ENCODE data around the gene TRIP10. TPM values are rescaled to one million over a fixed set of nuclear protein-coding genes. Genes with fewer than 3 reads are reported as not detected.

TRIP10 gene
- total and polyA plus RNA-seq, 2 of the 13 experiments (the other 11 are each of a cell fraction or from before 2014, with no cell fraction given), result 32.5 to 33.2 TPM

DNA sequence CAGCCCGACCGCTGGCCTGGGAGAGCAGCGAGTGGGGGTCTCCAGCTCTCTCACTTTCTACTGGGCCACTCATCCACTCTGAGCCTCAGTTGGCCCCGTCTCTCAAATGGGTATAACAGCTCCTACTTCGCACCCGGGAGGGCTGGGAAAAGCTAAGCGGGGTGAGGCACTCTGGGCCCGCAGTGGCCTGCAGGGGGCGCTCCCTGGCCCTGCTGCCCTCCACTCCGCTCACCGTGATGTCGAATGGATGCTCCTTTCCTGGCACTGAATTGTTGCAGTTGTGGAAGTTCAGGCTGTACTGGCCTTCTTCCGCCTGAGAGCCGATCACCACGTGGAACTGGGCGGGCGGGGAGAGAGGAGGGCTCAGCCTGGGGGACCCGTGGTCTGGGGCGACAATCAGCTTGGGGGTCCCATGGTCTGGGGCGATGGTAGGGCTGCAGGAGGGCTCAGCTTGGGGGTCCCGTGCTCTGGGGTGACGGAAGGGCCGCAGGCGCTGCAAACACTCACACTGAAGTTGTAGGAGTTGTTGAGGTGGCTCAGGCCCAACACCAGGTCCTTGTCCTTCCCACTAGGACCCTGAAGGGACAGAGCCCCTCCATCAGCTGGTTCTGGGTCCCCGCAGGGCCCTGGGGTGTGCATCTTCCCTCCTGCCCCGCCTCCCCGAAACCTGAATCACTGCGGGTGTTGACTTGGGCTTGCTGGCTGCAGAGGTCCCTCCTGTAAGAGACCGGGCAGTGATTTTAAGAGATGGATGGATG, 6.0 kb upstream of the TRIP10 start (continued):
- TF ChIP-seq ZFP1 (CRISPR knock-in tag; IDR thresholded peaks at IDR 0.05), result no peak
- no peak for TF ChIP-seq FOXP1 (IDR thresholded peaks at IDR 0.05)
- TF ChIP-seq FOXP1 (CRISPR knock-in tag; IDR thresholded peaks at IDR 0.05), result no peak
- 0 out of 2 replicates have a peak, but pooled peaks have one; percentile 7 for TF ChIP-seq ZNF768 (CRISPR knock-in tag; IDR thresholded peaks at IDR 0.05)
- no peak for TF ChIP-seq MEIS2 (CRISPR knock-in tag; IDR thresholded peaks at IDR 0.05)
- TF ChIP-seq, protein P1, sequence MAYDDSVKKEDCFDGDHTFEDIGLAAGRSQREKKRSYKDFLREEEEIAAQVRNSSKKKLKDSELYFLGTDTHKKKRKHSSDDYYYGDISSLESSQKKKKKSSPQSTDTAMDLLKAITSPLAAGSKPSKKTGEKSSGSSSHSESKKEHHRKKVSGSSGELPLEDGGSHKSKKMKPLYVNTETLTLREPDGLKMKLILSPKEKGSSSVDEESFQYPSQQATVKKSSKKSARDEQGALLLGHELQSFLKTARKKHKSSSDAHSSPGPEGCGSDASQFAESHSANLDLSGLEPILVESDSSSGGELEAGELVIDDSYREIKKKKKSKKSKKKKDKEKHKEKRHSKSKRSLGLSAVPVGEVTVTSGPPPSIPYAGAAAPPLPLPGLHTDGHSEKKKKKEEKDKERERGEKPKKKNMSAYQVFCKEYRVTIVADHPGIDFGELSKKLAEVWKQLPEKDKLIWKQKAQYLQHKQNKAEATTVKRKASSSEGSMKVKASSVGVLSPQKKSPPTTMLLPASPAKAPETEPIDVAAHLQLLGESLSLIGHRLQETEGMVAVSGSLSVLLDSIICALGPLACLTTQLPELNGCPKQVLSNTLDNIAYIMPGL (CRISPR knock-in tag; IDR thresholded peaks at IDR 0.05; ENCODE audit: borderline replicate concordance in 1 of 2, low read depth in 1 of 2), result no peak
- TF ChIP-seq ZNF660 (CRISPR knock-in tag; IDR thresholded peaks at IDR 0.05; ENCODE audit: borderline replicate concordance, low read depth), result no peak
- TF ChIP-seq KAT8 (CRISPR knock-in tag; IDR thresholded peaks at IDR 0.05), result no peak
- TF ChIP-seq PCBP1 (IDR thresholded peaks at IDR 0.05; ENCODE audit: borderline replicate concordance, low read depth, low read length), result 0 out of 2 replicates have a peak, but pooled peaks have one; percentile 13
- no peak for TF ChIP-seq ZNF550 (CRISPR knock-in tag; IDR thresholded peaks at IDR 0.05; ENCODE audit: borderline replicate concordance)
- TF ChIP-seq, protein P2, sequence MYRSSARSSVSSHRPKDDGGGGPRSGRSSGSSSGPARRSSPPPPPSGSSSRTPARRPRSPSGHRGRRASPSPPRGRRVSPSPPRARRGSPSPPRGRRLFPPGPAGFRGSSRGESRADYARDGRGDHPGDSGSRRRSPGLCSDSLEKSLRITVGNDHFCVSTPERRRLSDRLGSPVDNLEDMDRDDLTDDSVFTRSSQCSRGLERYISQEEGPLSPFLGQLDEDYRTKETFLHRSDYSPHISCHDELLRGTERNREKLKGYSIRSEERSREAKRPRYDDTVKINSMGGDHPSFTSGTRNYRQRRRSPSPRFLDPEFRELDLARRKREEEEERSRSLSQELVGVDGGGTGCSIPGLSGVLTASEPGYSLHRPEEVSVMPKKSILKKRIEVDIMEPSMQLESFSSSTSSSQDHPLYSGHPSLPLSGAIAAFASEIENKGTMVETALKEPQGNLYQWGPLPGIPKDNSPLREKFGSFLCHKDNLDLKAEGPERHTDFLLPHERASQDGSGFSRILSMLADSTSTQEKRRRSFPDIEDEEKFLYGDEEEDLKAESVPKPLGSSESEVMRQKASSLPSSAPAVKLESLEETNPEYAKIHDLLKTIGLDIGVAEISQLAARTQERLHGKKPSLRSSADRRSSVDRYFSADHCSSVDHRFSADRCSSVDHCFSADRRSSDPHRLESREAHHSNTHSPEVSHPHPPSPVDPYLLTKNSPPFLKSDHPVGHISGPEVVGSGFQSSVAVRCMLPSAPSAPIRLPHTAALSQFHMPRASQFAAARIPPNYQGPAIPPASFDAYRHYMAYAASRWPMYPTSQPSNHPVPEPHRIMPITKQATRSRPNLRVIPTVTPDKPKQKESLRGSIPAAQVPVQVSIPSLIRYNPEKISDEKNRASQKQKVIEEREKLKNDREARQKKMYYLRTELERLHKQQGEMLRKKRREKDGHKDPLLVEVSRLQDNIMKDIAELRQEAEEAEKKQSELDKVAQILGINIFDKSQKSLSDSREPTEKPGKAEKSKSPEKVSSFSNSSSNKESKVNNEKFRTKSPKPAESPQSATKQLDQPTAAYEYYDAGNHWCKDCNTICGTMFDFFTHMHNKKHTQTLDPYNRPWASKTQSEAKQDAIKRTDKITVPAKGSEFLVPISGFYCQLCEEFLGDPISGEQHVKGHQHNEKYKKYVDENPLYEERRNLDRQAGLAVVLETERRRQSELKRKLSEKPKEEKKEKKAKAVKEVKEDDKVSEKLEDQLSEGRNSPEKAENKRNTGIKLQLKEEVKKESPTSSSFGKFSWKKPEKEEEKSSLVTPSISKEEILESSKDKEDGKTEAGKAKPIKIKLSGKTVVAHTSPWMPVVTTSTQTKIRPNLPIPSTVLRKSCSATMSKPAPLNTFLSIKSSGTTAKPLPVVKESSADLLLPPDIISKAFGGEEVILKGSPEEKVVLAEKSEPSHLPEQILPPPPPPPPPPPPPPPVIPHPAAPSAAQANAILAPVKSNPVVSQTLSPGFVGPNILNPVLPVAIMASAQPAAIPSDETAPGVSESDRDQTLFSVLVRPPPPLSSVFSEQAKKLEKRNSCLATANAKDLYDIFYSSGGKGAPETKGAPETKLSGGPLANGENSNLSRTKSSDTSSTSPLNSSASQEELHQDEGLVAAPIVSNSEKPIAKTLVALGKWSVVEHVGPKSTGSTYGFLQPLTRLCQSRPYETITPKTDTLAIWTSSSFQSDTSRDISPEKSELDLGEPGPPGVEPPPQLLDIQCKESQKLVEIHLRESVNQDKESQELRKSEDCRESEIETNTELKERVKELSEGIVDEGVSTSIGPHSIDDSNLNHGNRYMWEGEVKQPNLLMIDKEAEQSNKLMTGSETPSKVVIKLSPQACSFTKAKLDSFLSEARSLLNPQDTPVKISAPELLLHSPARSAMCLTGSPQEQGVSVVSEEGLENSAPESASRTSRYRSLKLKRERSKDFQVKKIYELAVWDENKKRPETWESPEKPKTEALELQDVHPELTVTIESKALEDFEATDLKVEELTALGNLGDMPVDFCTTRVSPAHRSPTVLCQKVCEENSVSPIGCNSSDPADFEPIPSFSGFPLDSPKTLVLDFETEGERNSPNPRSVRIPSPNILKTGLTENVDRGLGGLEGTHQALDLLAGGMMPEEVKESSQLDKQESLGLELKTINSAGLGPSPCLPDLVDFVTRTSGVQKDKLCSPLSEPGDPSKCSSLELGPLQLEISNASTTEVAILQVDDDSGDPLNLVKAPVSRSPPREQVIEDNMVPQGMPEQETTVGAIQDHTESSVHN (CRISPR knock-in tag; IDR thresholded peaks at IDR 0.05), result no peak
- TF ChIP-seq, protein P3, sequence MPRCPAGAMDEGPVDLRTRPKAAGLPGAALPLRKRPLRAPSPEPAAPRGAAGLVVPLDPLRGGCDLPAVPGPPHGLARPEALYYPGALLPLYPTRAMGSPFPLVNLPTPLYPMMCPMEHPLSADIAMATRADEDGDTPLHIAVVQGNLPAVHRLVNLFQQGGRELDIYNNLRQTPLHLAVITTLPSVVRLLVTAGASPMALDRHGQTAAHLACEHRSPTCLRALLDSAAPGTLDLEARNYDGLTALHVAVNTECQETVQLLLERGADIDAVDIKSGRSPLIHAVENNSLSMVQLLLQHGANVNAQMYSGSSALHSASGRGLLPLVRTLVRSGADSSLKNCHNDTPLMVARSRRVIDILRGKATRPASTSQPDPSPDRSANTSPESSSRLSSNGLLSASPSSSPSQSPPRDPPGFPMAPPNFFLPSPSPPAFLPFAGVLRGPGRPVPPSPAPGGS (CRISPR knock-in tag; IDR thresholded peaks at IDR 0.05), result 0 out of 2 replicates have a peak, but pooled peaks have one; percentile 15
- no peak for TF ChIP-seq REXO4 (CRISPR knock-in tag; IDR thresholded peaks at IDR 0.05; ENCODE audit: borderline replicate concordance)
- TF ChIP-seq MNT (IDR thresholded peaks at IDR 0.05), result no peak
- no peak for TF ChIP-seq HNRNPLL (IDR thresholded peaks at IDR 0.05; ENCODE audit: low read depth, low read length, poor library complexity, severe bottlenecking)
- TF ChIP-seq ZMAT3 (CRISPR knock-in tag; conservative IDR thresholded peaks at IDR 0.05), result no peak

Measured in HepG2 (cell line).